ENCODE results near the gene OR1F1. TPM values are rescaled to one million over a fixed set of nuclear protein-coding genes. Genes with fewer than 3 reads are reported as not detected.
"Not testable (repeated sequence)": the region's sequence is repeated elsewhere in the genome, so short reads cannot be mapped to it uniquely, and the experiment has no call there.

Gene OR1F1
- total and polyA plus RNA-seq, 12 donors, result not detected

DNA sequence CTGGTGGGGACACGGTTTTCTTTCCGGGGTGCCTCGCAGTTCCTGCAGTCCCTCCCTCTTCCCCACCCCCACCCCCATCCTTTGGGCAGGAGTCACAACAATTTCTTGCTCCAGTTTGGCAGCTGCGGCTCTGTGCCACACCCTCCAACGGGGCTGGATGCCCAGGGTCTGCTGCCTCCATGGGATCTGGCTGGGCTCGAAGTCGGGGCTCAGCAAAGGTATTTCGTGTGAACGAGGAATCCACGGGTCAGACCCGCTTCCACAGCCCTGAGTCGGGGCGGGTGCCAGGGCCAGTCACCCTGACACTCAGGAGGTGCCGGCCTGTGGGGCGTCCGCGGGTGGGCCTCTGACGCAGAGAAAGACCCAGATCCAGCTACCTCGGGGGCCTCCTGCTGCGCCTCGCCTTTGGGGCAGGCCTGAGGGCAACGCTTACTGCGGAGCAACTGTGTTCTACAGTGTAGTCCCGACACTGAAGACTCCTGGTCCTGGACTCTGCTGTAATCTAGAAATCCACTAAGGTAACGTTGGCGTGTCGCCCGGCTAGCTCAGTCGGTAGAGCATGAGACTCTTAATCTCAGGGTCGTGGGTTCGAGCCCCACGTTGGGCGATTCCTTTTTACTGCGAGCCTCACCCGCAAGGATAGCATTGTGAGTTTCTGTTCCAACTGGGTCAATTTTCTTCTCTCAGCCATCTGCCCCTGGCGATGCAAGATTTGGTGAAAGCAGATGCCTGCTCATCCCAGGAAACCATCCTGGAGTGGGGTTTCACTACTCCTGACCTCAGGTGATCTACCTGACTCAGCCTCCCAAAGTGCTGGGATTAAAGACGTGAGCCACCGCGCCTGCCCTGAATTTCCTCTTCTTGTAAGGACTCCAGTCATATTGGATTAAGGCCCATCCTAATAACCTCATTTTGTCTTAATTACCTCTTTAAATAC lies 12.6 kb upstream of the OR1F1 start:
- H3K4me3 ChIP-seq, result no peak overlapping the region
- peaks cover 44 to 100% (median 100%) of the 10 kb centered on the region in 7 donors for H3K27me3 ChIP-seq
- 13 to 15% methylated on average over 39 of the region's 39 CpGs for WGBS, 2 donors
- H3K4me1 ChIP-seq, result peaks cover 0 to 40% (median 13%) of the 10 kb centered on the region in 9 donors
- no peak overlapping the region for H3K27ac ChIP-seq
- no peak for ATAC-seq
- H3K9me3 ChIP-seq, result no peaks in the 10 kb centered on the region
- intact Hi-C loops (cut with DNase I), result no loop called here
- no peaks in the 10 kb centered on the region for H3K36me3 ChIP-seq
- no peak for DNase-seq
- TF ChIP-seq, protein P1, sequence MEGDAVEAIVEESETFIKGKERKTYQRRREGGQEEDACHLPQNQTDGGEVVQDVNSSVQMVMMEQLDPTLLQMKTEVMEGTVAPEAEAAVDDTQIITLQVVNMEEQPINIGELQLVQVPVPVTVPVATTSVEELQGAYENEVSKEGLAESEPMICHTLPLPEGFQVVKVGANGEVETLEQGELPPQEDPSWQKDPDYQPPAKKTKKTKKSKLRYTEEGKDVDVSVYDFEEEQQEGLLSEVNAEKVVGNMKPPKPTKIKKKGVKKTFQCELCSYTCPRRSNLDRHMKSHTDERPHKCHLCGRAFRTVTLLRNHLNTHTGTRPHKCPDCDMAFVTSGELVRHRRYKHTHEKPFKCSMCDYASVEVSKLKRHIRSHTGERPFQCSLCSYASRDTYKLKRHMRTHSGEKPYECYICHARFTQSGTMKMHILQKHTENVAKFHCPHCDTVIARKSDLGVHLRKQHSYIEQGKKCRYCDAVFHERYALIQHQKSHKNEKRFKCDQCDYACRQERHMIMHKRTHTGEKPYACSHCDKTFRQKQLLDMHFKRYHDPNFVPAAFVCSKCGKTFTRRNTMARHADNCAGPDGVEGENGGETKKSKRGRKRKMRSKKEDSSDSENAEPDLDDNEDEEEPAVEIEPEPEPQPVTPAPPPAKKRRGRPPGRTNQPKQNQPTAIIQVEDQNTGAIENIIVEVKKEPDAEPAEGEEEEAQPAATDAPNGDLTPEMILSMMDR (IDR thresholded peaks at IDR 0.05), result no peak

DNA sequence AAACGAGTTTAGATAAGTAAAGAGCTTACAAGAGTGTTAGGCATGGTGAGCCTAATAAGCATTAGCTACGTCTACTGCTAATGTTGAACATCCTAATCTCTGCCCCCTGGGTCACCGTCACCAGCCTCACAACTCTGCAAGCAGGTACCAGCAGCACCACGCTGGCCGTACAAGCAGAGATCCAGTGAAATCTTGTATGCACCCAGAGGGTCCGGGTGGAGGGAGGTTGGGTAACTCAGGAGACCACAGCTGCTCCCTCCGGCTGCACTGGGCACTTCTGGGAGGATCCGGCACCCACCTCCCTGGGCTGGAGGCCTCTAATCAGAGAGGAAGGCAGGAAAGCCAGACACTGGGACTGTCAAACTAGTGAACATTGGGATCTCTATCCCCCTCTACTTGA lies 8.4 kb upstream of the OR1F1 start:
- TF ChIP-seq, protein P1 (IDR thresholded peaks at IDR 0.05), result no peak
- Histone ChIP-seq H3K9me3 (no peaks in the 10 kb centered on the region), H3K4me3 (no peak overlapping the region), H3K27me3 (peaks cover 41 to 100% (median 100%) of the 10 kb centered on the region in 7 donors), H3K4me1 (peaks cover 0 to 30% (median 13%) of the 10 kb centered on the region in 9 donors), H3K27ac (no peak overlapping the region), H3K36me3 (no peaks in the 10 kb centered on the region)
- DNase-seq (no peak), ATAC-seq (no peak)
- WGBS, 2 donors, result 68 to 69% methylated on average over 8 of the region's 8 CpGs
- intact Hi-C loops (cut with DNase I), result loop anchor here in 1 of 10 donors (10.0 kb wide), 1 partner anchor 315 kb away; the partner anchor contains the start of gene C16orf90

DNA sequence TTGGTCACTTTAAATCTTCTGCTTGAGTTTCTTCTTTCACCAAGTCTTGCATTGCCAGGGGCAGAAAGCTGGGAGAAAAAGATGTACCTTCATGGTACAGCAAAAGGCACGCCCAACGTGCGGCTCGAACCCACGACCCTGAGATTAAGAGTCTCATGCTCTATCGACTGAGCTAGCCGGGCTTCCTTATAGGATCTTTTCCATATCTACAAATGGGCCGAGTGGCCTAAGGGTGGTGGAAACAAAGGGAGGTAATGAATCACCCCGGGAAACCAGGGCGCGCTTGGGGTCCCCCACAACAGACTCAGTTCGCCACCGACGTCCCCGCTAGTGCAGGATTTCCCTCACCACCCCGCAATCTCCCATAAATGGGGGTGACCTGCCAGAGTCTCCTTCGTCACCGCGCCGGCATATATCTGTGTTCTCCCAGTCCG lies 7.5 kb upstream of the OR1F1 start:
- DNase-seq, result no peak
- Histone ChIP-seq H3K27ac (no peak overlapping the region), H3K4me3 (no peak overlapping the region), H3K9me3 (no peaks in the 10 kb centered on the region), H3K27me3 (peaks cover 33 to 100% (median 100%) of the 10 kb centered on the region in 7 donors), H3K4me1 (peaks cover 0 to 23% (median 13%) of the 10 kb centered on the region in 9 donors), H3K36me3 (no peaks in the 10 kb centered on the region)
- no peak for ATAC-seq
- TF ChIP-seq, protein P1 (IDR thresholded peaks at IDR 0.05), result no peak
- intact Hi-C loops (cut with DNase I), result loop anchor here in 1 of 10 donors (10.0 kb wide), 1 partner anchor 314 kb away; the partner anchor contains the start of gene C16orf90
- 22 to 48% methylated on average over 21 of the region's 21 CpGs for WGBS, 2 donors

DNA sequence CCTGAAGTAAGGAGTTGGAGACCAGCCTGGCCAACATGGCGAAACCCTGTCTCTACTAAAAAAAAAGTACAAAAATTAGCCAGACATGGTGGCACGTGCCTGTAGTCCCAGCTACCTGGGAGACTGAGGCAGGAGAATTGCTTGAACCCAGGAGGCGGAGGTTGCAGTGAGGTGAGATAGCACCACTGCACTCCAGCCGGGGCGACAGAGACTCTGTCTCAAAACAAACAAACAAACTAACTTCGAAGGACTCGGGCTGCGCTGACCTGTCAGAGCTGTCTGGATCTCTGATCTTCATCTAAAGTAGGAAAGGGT lies 5.8 kb upstream of the OR1F1 start:
- H3K36me3 ChIP-seq, DNase-seq, H3K9me3 ChIP-seq, H3K27ac ChIP-seq, ATAC-seq: not testable (repeated sequence)
- Histone ChIP-seq H3K27me3 (peaks cover 30 to 100% (median 100%) of the 10 kb centered on the region in 7 donors), H3K4me3 (peak overlapping the region in 2 of 10 donors; percentile 5 to 7), H3K4me1 (peaks cover 0 to 21% (median 13%) of the 10 kb centered on the region in 9 donors)
- intact Hi-C loops (cut with DNase I), result loop anchor here in 1 of 10 donors (10.0 kb wide), 1 partner anchor 313 kb away; the partner anchor contains the start of gene C16orf90
- WGBS, 2 donors, result 34 to 39% methylated on average over 8 of the region's 8 CpGs

Data from heart right ventricle (tissue), 16 donors.